C4-2B (cell line): ENCODE measurements around the gene CELSR3.

Source experiments
- CTCF ChIP-seq: fragments of 450-650 bp; conservative IDR thresholded peaks from 2 replicates; pipeline ENCODE4 v1.5.1; 2017; ENCODE audit warnings: mild to moderate bottlenecking
- ZFX ChIP-seq: fragments of 450-650 bp; IDR thresholded peaks from 2 replicates; pipeline ENCODE4 v1.6.1; 2017

GRCh38 chr3:48597408-48597800 lies 65.3 kb downstream of the CELSR3 start:
- no peak for TF ChIP-seq CTCF
- TF ChIP-seq ZFX, result no peak
